ENCODE results near the gene CRYBG3. TPM values are rescaled to one million over a fixed set of nuclear protein-coding genes. Genes with fewer than 3 reads are reported as not detected.
A peak's percentile ranks its signal among the peaks of the same experiment; 100 is the strongest.
"Not testable (repeated sequence)": the region's sequence is repeated elsewhere in the genome, so short reads cannot be mapped to it uniquely, and the experiment has no call there.

CRYBG3 gene
- total RNA-seq, 2 donors from 2014 or later, result 1.3 to 10.6 TPM

- Mint-ChIP-seq H3K27ac (no peak overlapping the region), H3K9me3 (peaks cover 0 to 5% of the 10 kb centered on the region in 2 donors), H3K36me3 (peaks cover 7 to 16% of the 10 kb centered on the region in 2 donors)
- ATAC-seq, result no peak
- DNase-seq (ENCODE audit: low spot score in 2 of 2), result no peak
Measured at GRCh38 chr3:97827741-97828471, 6.1 kb downstream of the CRYBG3 start.

- Mint-ChIP-seq H3K9me3 (peaks cover 0 to 5% of the 10 kb centered on the region in 2 donors), H3K27ac (no peak overlapping the region), H3K36me3 (peaks cover 0 to 9% of the 10 kb centered on the region in 2 donors)
- ATAC-seq (no peak), DNase-seq (ENCODE audit: low spot score in 2 of 2) (no peak)
Measured at GRCh38 chr3:97829198-97829597, 7.4 kb downstream of the CRYBG3 start.

- peaks cover 0 to 9% of the 10 kb centered on the region in 2 donors for H3K36me3 Mint-ChIP-seq
- ATAC-seq, result no peak
- peaks cover 0 to 5% of the 10 kb centered on the region in 2 donors for H3K9me3 Mint-ChIP-seq
- H3K27ac Mint-ChIP-seq, result no peak overlapping the region
- no peak for DNase-seq (ENCODE audit: low spot score in 2 of 2)
Measured at GRCh38 chr3:97830638-97831037, 8.8 kb downstream of the CRYBG3 start.

GRCh38 chr3:97831140-97831539 is 9.3 kb downstream of the CRYBG3 start:
- ATAC-seq, result no peak

GRCh38 chr3:97833184-97833583 is 11.4 kb downstream of the CRYBG3 start:
- not testable (repeated sequence) for H3K36me3 Mint-ChIP-seq; ATAC-seq; H3K27ac Mint-ChIP-seq; H3K9me3 Mint-ChIP-seq; DNase-seq (ENCODE audit: low spot score in 2 of 2)

More at GRCh38 chr3:97831140-97831539, 9.3 kb downstream of the CRYBG3 start:
- no peak overlapping the region for H3K27ac Mint-ChIP-seq
- DNase-seq (ENCODE audit: low spot score in 2 of 2), result no peak
- peaks cover 0 to 9% of the 10 kb centered on the region in 2 donors for H3K36me3 Mint-ChIP-seq
- H3K9me3 Mint-ChIP-seq, result peaks cover 0 to 5% of the 10 kb centered on the region in 2 donors

- DNase-seq (ENCODE audit: low spot score in 2 of 2) (no peak), ATAC-seq (peak in 1 of 2 donors; percentile 62)
- peaks cover 0 to 9% of the 10 kb centered on the region in 2 donors for H3K36me3 Mint-ChIP-seq
- no peak overlapping the region for H3K27ac Mint-ChIP-seq
- peaks cover 0 to 5% of the 10 kb centered on the region in 2 donors for H3K9me3 Mint-ChIP-seq
Measured at GRCh38 chr3:97835761-97836160, 13.9 kb downstream of the CRYBG3 start.

- no peak for ATAC-seq
- H3K9me3 Mint-ChIP-seq, result no peaks in the 10 kb centered on the region
- no peak for DNase-seq (ENCODE audit: low spot score in 2 of 2)
- H3K36me3 Mint-ChIP-seq, result no peaks in the 10 kb centered on the region
- no peak overlapping the region for H3K27ac Mint-ChIP-seq
Measured at GRCh38 chr3:97838393-97838792, 16.6 kb downstream of the CRYBG3 start.

GRCh38 chr3:97839944-97840343 is 18.1 kb downstream of the CRYBG3 start:
- no peaks in the 10 kb centered on the region for H3K9me3 Mint-ChIP-seq
- ATAC-seq (no peak), DNase-seq (ENCODE audit: low spot score in 2 of 2) (no peak)
- no peak overlapping the region for H3K27ac Mint-ChIP-seq
- no peaks in the 10 kb centered on the region for H3K36me3 Mint-ChIP-seq

- DNase-seq (ENCODE audit: low spot score in 2 of 2) (no peak), ATAC-seq (no peak)
- Mint-ChIP-seq H3K36me3 (no peaks in the 10 kb centered on the region), H3K27ac (no peak overlapping the region), H3K9me3 (no peaks in the 10 kb centered on the region)
Measured at GRCh38 chr3:97841304-97841703, 19.5 kb downstream of the CRYBG3 start.

GRCh38 chr3:97841956-97842355 is 20.1 kb downstream of the CRYBG3 start:
- DNase-seq (ENCODE audit: low spot score in 2 of 2) (no peak), ATAC-seq (no peak)
- Mint-ChIP-seq H3K9me3 (no peaks in the 10 kb centered on the region), H3K27ac (no peak overlapping the region), H3K36me3 (no peaks in the 10 kb centered on the region)

GRCh38 chr3:97848779-97849178 is 27.0 kb downstream of the CRYBG3 start:
- DNase-seq (ENCODE audit: low spot score in 2 of 2) (no peak), ATAC-seq (no peak)
- no peak overlapping the region for H3K27ac Mint-ChIP-seq
- no peaks in the 10 kb centered on the region for H3K36me3 Mint-ChIP-seq
- no peaks in the 10 kb centered on the region for H3K9me3 Mint-ChIP-seq

- Mint-ChIP-seq H3K9me3 (no peaks in the 10 kb centered on the region), H3K27ac (no peak overlapping the region), H3K36me3 (peaks cover 0 to 4% of the 10 kb centered on the region in 2 donors)
- DNase-seq (ENCODE audit: low spot score in 2 of 2) (no peak), ATAC-seq (no peak)
Measured at GRCh38 chr3:97857401-97857800, 35.6 kb downstream of the CRYBG3 start.

- Mint-ChIP-seq H3K9me3 (no peaks in the 10 kb centered on the region), H3K27ac (no peak overlapping the region), H3K36me3 (no peaks in the 10 kb centered on the region)
- ATAC-seq, result peak in 1 of 2 donors; percentile 55
- DNase-seq (ENCODE audit: low spot score in 2 of 2), result no peak
Measured at GRCh38 chr3:97860364-97860763, 38.6 kb downstream of the CRYBG3 start.

GRCh38 chr3:97862582-97862981 is 40.8 kb downstream of the CRYBG3 start:
- H3K9me3 Mint-ChIP-seq, result no peaks in the 10 kb centered on the region
- DNase-seq (ENCODE audit: low spot score in 2 of 2) (no peak), ATAC-seq (no peak)
- H3K36me3 Mint-ChIP-seq, result no peaks in the 10 kb centered on the region
- H3K27ac Mint-ChIP-seq, result no peak overlapping the region

GRCh38 chr3:97863031-97863430 is 41.2 kb downstream of the CRYBG3 start:
- no peak for ATAC-seq
- Mint-ChIP-seq H3K27ac (no peak overlapping the region), H3K36me3 (no peaks in the 10 kb centered on the region), H3K9me3 (no peaks in the 10 kb centered on the region)
- DNase-seq (ENCODE audit: low spot score in 2 of 2), result no peak

- H3K9me3 Mint-ChIP-seq, result no peaks in the 10 kb centered on the region
- DNase-seq (ENCODE audit: low spot score in 2 of 2), result no peak
- no peak for ATAC-seq
- no peak overlapping the region for H3K27ac Mint-ChIP-seq
- no peaks in the 10 kb centered on the region for H3K36me3 Mint-ChIP-seq
Measured at GRCh38 chr3:97863775-97864174, 42.0 kb downstream of the CRYBG3 start.

- no peak overlapping the region for H3K27ac Mint-ChIP-seq
- no peaks in the 10 kb centered on the region for H3K9me3 Mint-ChIP-seq
- DNase-seq (ENCODE audit: low spot score in 2 of 2) (no peak), ATAC-seq (no peak)
- H3K36me3 Mint-ChIP-seq, result peaks cover 5 to 14% of the 10 kb centered on the region in 2 donors
Measured at GRCh38 chr3:97871186-97871585, 49.4 kb downstream of the CRYBG3 start.
